ENCODE results near the gene HMGCS1. TPM values are rescaled to one million over a fixed set of nuclear protein-coding genes. Genes with fewer than 3 reads are reported as not detected.

The HMGCS1 gene
- total RNA-seq, 4 donors from 2014 or later = 11.1 to 19.9 (median 12.7) TPM

DNA sequence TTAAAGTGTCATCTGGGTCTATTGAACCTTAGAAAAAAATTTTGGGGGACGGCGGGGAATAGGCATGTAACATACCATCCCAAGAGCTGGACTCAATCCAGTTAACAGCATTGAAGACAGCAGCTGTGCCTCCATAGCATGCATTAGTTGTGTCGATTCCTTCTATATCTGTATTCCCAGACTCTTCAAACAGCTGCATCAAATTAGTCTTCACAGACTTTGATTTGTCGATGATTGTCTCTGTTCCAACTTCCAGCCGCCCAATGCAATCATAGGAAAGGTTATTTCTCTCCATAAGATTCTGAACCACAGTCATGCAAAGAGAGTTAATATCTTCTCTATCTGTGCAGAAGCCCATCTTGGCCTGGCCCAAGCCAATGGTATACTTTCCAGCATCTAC, 14.8 kb downstream of the HMGCS1 start:
- Histone ChIP-seq H3K4me3 (no peak overlapping the region), H3K27me3 (no peaks in the 10 kb centered on the region), H3K27ac (replicated peaks in 1 of 4) (no peak overlapping the region), H3K9me3 (no peaks in the 10 kb centered on the region), H3K36me3 (peaks cover 37 to 54% (median 45%) of the 10 kb centered on the region in 4 donors), H3K4me1 (peaks cover 8 to 14% (median 11%) of the 10 kb centered on the region in 4 donors)
- intact Hi-C loops (cut with DNase I) = no loop called here
- DNase-seq (ENCODE audit: extremely low spot score) = no peak
- 87% methylated on average over 5 of the region's 5 CpGs for WGBS
- TF ChIP-seq POLR2A (IDR thresholded peaks at IDR 0.05; ENCODE audit: low read depth) (no peak), EP300 (IDR thresholded peaks at IDR 0.05) (no peak), POLR2AphosphoS5 (IDR thresholded peaks at IDR 0.05) (no peak)
- TF ChIP-seq, protein P1, sequence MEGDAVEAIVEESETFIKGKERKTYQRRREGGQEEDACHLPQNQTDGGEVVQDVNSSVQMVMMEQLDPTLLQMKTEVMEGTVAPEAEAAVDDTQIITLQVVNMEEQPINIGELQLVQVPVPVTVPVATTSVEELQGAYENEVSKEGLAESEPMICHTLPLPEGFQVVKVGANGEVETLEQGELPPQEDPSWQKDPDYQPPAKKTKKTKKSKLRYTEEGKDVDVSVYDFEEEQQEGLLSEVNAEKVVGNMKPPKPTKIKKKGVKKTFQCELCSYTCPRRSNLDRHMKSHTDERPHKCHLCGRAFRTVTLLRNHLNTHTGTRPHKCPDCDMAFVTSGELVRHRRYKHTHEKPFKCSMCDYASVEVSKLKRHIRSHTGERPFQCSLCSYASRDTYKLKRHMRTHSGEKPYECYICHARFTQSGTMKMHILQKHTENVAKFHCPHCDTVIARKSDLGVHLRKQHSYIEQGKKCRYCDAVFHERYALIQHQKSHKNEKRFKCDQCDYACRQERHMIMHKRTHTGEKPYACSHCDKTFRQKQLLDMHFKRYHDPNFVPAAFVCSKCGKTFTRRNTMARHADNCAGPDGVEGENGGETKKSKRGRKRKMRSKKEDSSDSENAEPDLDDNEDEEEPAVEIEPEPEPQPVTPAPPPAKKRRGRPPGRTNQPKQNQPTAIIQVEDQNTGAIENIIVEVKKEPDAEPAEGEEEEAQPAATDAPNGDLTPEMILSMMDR (IDR thresholded peaks at IDR 0.05) = no peak

DNA sequence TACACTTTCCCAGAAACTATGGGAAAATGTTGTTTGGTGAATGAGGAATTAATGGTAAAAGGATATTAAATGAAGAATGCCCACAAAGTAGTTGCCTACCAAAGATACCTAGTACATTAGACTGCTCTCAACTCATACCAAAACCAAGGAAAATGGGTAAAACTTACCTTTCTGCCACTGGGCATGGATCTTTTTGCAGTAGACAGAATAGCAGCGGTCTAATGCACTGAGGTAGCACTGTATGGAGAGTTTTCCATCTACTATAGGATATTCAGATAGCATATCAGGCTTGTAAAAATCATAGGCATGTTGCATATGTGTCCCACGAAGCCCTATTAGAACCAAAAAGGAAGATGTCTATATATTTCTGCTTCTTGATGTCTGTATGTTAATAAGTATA, 16.4 kb downstream of the HMGCS1 start:
- peaks cover 3 to 7% (median 5%) of the 10 kb centered on the region in 4 donors for H3K4me1 ChIP-seq
- no peaks in the 10 kb centered on the region for H3K9me3 ChIP-seq
- peaks cover 37 to 70% (median 61%) of the 10 kb centered on the region in 4 donors for H3K36me3 ChIP-seq
- no peaks in the 10 kb centered on the region for H3K27me3 ChIP-seq
- no peak for DNase-seq (ENCODE audit: extremely low spot score)
- intact Hi-C loops (cut with DNase I) = no loop called here
- no peak overlapping the region for H3K27ac ChIP-seq (replicated peaks in 1 of 4)
- WGBS = 97% methylated on average over 2 of the region's 2 CpGs
- no peak overlapping the region for H3K4me3 ChIP-seq
- TF ChIP-seq POLR2AphosphoS5 (IDR thresholded peaks at IDR 0.05) (no peak), POLR2A (IDR thresholded peaks at IDR 0.05; ENCODE audit: low read depth) (no peak), EP300 (IDR thresholded peaks at IDR 0.05) (no peak)
- TF ChIP-seq, protein P1 (IDR thresholded peaks at IDR 0.05) = no peak

DNA sequence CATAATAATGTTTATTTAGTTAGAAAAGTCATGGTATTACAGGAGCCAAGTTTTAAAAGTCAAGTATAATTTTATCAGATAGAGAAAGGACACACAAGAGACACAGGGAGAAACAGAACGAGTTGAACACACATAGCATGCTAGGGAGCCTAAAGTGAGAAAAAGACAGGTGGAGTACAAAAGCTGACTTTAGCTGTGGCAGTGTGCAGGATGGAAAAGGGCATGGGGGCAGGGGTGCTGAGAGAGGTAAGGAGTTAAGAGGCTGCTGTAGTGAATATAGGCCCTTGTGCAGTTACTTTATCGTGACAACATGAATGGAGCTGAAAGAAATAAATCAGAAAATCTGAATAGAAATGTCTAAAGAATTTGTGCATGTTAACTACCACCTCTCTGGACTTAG, 18.0 kb downstream of the HMGCS1 start:
- TF ChIP-seq, protein P1 (IDR thresholded peaks at IDR 0.05) = no peak
- TF ChIP-seq EP300 (IDR thresholded peaks at IDR 0.05) (no peak), POLR2A (IDR thresholded peaks at IDR 0.05; ENCODE audit: low read depth) (no peak), POLR2AphosphoS5 (IDR thresholded peaks at IDR 0.05) (no peak)
- 70% methylated on average over 2 of the region's 2 CpGs for WGBS
- H3K27me3 ChIP-seq = no peaks in the 10 kb centered on the region
- H3K4me3 ChIP-seq = no peak overlapping the region
- no peak for DNase-seq (ENCODE audit: extremely low spot score)
- no peaks in the 10 kb centered on the region for H3K9me3 ChIP-seq
- H3K36me3 ChIP-seq = peaks cover 43 to 86% (median 75%) of the 10 kb centered on the region in 4 donors
- H3K27ac ChIP-seq (replicated peaks in 1 of 4) = no peak overlapping the region
- intact Hi-C loops (cut with DNase I) = no loop called here
- peaks cover 0 to 7% (median 0%) of the 10 kb centered on the region in 4 donors for H3K4me1 ChIP-seq

DNA sequence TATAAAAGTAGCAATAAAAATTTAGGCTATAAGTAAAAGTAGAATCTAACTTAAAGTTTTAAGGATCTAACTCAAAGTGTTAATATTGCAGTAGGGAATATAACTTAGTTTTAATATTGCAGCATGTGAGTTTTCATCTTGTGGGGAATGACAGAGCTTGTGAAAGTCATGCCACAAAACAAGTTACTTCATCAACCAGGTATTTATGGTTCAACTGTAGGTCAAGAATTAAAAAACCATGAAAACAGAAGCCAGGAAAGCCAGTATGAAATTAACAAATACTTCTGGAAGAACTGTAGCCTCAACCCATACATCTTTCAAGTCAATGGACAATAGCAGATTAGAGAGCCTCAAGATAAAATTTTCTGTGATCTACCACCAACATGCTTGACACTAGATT, 19.0 kb downstream of the HMGCS1 start:
- Histone ChIP-seq H3K27ac (replicated peaks in 1 of 4) (no peak overlapping the region), H3K36me3 (peaks cover 43 to 88% (median 75%) of the 10 kb centered on the region in 4 donors), H3K27me3 (no peaks in the 10 kb centered on the region)

More for the DNA sequence above, 19.0 kb downstream of the HMGCS1 start:
- Histone ChIP-seq H3K4me3 (no peak overlapping the region), H3K9me3 (no peaks in the 10 kb centered on the region), H3K4me1 (peaks cover 0 to 7% (median 0%) of the 10 kb centered on the region in 4 donors)
- TF ChIP-seq, protein P1 (IDR thresholded peaks at IDR 0.05) = no peak
- TF ChIP-seq POLR2A (IDR thresholded peaks at IDR 0.05; ENCODE audit: low read depth) (no peak), EP300 (IDR thresholded peaks at IDR 0.05) (no peak), POLR2AphosphoS5 (IDR thresholded peaks at IDR 0.05) (no peak)
- no peak for DNase-seq (ENCODE audit: extremely low spot score)
- intact Hi-C loops (cut with DNase I) = no loop called here
